ENCODE data around the gene ELMO2.
A peak's percentile ranks its signal among the peaks of the same experiment; 100 is the strongest.

The ELMO2 gene

DNA sequence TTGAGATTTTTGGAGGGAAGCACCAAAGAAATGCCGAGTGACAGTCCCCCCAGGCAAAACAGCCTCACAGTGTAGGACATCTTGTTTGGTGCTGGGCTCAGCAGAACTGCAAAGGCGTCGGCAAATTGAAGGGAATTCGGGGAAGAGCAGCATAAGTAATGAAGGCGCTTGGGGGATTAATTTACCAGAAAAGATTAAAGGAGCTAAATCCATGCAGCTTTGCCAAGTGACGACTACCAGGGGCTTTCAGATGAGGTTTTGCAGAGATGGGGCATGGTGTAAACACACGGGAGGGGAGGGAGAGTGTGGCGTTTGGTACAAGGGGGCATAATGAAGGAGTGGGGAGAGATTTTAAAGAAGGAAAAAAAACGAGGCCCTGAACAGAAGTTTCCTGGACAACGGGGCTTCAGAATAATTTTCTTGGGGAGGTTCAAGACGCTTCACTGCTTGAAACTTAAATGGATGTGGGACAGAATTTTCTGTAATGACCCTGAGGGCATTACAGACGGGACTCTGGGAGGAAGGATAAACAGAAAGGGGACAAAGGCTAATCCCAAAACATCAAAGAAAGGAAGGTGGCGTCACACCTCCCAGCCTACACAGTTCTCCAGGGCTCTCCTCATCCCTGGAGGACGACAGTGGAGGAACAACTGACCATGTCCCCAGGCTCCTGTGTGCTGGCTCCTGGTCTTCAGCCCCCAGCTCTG, 52.8 kb downstream of the ELMO2 start:
- Histone ChIP-seq H3K36me3 (ENCODE audit: insufficient read depth) (peaks cover 3% of the 10 kb centered on the region; the same call in 1 of the 2 replicates), H4K20me1 (ENCODE audit: insufficient read depth) (no peaks in the 10 kb centered on the region), H3K27me3 (ENCODE audit: insufficient read depth, low read depth) (no peaks in the 10 kb centered on the region), H3K27ac (no peak overlapping the region), H3K79me2 (ENCODE audit: insufficient read depth, low read depth) (no peaks in the 10 kb centered on the region), H3K9ac (no peak overlapping the region), H3K4me2 (no peak overlapping the region), H2AFZ (ENCODE audit: low read depth) (no peak overlapping the region), H3K4me3 (IDR thresholded peaks at IDR 0.05; ENCODE audit: insufficient read depth, low read depth, low read length) (no peak overlapping the region), H3K4me1 (ENCODE audit: low read depth, poor library complexity, severe bottlenecking) (peaks cover 38% of the 10 kb centered on the region)
- no peak for TF ChIP-seq CTCF (conservative IDR thresholded peaks at IDR 0.05; ENCODE audit: low read depth, low read length)

GRCh38 chr20:46352370-46352938, 54.0 kb downstream of the ELMO2 start:
- Histone ChIP-seq H3K36me3 (ENCODE audit: insufficient read depth) (no peaks in the 10 kb centered on the region), H2AFZ (ENCODE audit: low read depth) (no peak overlapping the region), H3K9ac (no peak overlapping the region), H3K27ac (no peak overlapping the region), H3K27me3 (ENCODE audit: insufficient read depth, low read depth) (no peaks in the 10 kb centered on the region), H3K4me2 (peak overlapping the region; percentile 82; the same call in 1 of the 2 replicates), H3K4me1 (ENCODE audit: low read depth, poor library complexity, severe bottlenecking) (peaks cover 40% of the 10 kb centered on the region), H3K4me3 (IDR thresholded peaks at IDR 0.05; ENCODE audit: insufficient read depth, low read depth, low read length) (no peak overlapping the region), H3K79me2 (ENCODE audit: insufficient read depth, low read depth) (no peaks in the 10 kb centered on the region), H4K20me1 (ENCODE audit: insufficient read depth) (no peaks in the 10 kb centered on the region)
- no peak for TF ChIP-seq CTCF (conservative IDR thresholded peaks at IDR 0.05; ENCODE audit: low read depth, low read length)

DNA sequence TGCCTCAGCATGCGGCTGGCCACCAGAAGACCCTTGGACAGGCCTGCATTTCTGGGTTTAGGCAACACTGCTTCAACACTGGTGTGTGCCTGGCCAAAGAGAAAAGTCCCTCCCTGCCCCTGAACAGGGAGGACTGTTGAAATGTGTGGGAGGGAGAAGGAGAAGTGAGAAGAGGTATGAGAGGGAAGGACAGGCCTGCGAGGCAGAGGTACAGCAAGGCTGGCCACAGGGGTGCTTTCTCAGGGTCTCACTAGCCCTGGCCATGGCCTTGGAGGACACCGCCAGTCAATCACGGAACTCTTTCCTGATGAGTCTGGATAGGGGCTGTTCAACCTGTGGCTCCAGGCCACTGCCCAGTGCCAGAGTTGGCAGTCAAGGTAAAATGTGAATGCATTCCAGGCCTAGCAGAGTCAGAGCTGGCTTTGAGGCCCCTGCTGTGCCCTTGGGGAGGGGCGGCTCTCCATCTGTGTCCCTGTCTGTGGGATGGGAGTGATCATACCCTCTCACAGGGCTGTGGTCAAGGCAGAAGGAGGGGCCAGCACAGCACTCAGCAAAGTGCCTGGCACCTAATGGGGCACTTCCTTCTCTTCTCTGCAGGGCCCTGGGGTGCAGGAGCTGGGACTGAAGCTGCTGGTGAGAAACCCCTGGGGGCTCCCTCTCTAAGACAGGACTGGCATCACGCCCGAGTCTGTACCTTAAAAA, 54.9 kb downstream of the ELMO2 start:
- no peaks in the 10 kb centered on the region for H4K20me1 ChIP-seq (ENCODE audit: insufficient read depth)
- no peaks in the 10 kb centered on the region for H3K36me3 ChIP-seq (ENCODE audit: insufficient read depth)
- no peaks in the 10 kb centered on the region for H3K27me3 ChIP-seq (ENCODE audit: insufficient read depth, low read depth)
- H3K4me1 ChIP-seq (ENCODE audit: low read depth, poor library complexity, severe bottlenecking) = peaks cover 40% of the 10 kb centered on the region
- no peak overlapping the region for H2AFZ ChIP-seq (ENCODE audit: low read depth)
- no peak for TF ChIP-seq CTCF (conservative IDR thresholded peaks at IDR 0.05; ENCODE audit: low read depth, low read length)
- peak overlapping the region; percentile 64; the same call in 1 of the 2 replicates for H3K9ac ChIP-seq
- H3K4me3 ChIP-seq (IDR thresholded peaks at IDR 0.05; ENCODE audit: insufficient read depth, low read depth, low read length) = no peak overlapping the region
- H3K27ac ChIP-seq = peak overlapping the region; percentile 85
- H3K4me2 ChIP-seq = peak overlapping the region; percentile 82
- H3K79me2 ChIP-seq (ENCODE audit: insufficient read depth, low read depth) = no peaks in the 10 kb centered on the region

- Histone ChIP-seq H3K27ac (peak overlapping the region; percentile 85), H3K4me1 (ENCODE audit: low read depth, poor library complexity, severe bottlenecking) (peaks cover 40% of the 10 kb centered on the region), H3K4me3 (IDR thresholded peaks at IDR 0.05; ENCODE audit: insufficient read depth, low read depth, low read length) (no peak overlapping the region), H3K36me3 (ENCODE audit: insufficient read depth) (no peaks in the 10 kb centered on the region), H3K79me2 (ENCODE audit: insufficient read depth, low read depth) (no peaks in the 10 kb centered on the region), H3K9ac (peak overlapping the region; percentile 64; the same call in 1 of the 2 replicates), H2AFZ (ENCODE audit: low read depth) (no peak overlapping the region), H3K4me2 (peak overlapping the region; percentile 82), H4K20me1 (ENCODE audit: insufficient read depth) (no peaks in the 10 kb centered on the region), H3K27me3 (ENCODE audit: insufficient read depth, low read depth) (no peaks in the 10 kb centered on the region)
- TF ChIP-seq CTCF (conservative IDR thresholded peaks at IDR 0.05; ENCODE audit: low read depth, low read length) = no peak
Observed at GRCh38 chr20:46350986-46351267, 55.5 kb downstream of the ELMO2 start.

All from KMS-11 (cell line).